ENCODE results near the gene TP53I13. TPM values are rescaled to one million over a fixed set of nuclear protein-coding genes. Genes with fewer than 3 reads are reported as not detected.
A peak's percentile ranks its signal among the peaks of the same experiment; 100 is the strongest.
"Not testable (repeated sequence)": the region's sequence is repeated elsewhere in the genome, so short reads cannot be mapped to it uniquely, and the experiment has no call there.

Gene TP53I13
- total RNA-seq, 1 donor from 2014 or later = 78.8 TPM

GRCh38 chr17:29549177-29549923 lies 19.2 kb upstream of the TP53I13 start:
- no peak for TF ChIP-seq CTCF (conservative IDR thresholded peaks at IDR 0.05; ENCODE audit: low read depth, low read length)
- no peak overlapping the region for H3K4me3 ChIP-seq (ENCODE audit: low read depth, low read length)
- DNase-seq (ENCODE audit: low read depth) = no peak

GRCh38 chr17:29555840-29556239 lies 12.7 kb upstream of the TP53I13 start:
- TF ChIP-seq CTCF (conservative IDR thresholded peaks at IDR 0.05; ENCODE audit: low read depth, low read length) = no peak
- peak; percentile 88 for DNase-seq (ENCODE audit: low read depth)
- H3K4me3 ChIP-seq (ENCODE audit: low read depth, low read length) = no peak overlapping the region

DNA sequence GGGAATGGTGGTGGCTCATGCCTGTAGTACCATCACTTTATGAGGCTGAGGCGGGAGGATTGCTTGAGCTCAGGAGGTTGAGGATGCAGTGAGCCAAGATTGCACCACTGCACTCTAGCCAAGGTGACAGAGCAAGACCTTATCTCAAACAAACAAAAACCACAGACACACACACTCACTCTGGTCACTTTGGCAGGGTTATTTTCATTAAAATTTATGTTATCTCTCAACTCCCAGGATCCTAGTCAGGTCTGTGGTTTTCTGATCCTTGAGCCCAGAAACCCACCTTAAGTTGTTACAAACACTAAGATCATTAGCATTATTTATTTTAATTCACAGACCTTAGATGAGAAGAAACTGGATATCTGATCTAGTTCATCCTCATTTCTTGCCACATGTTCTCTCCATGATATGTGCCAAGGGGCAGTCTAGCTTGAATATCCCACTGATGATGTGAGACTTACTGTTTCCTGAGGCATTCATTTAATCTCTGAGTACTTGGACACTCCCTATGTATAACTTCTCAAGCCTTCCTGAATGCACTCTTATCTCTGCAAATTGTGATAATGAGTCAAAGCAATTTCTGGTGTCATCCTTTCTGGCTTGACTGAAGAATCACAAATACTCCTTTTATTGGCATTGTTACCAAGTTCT lies 11.3 kb upstream of the TP53I13 start:
- TF ChIP-seq CTCF (conservative IDR thresholded peaks at IDR 0.05; ENCODE audit: low read depth, low read length) = no peak
- H3K4me3 ChIP-seq (ENCODE audit: low read depth, low read length) = no peak overlapping the region
- DNase-seq (ENCODE audit: low read depth) = no peak

DNA sequence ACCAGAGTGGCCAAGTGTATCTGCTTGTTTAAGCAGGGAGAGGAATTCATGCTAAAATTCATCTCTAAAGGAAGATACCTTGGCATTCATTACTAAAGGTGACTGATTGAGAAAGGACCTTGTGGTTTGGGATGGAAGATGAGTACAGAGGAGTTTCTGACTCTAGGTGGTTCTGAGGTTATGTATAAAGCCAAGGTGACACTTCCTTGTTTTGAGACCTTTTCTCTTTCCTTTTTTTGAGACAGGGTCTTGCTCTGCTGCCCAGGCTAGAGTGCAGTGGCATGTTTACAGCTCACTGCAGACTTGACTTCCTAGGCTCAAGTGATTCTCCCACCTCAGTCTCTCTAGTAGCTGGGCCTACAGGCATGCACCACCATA lies 10.8 kb upstream of the TP53I13 start:
- H3K4me3 ChIP-seq (ENCODE audit: low read depth, low read length) = no peak overlapping the region
- no peak for DNase-seq (ENCODE audit: low read depth)
- no peak for TF ChIP-seq CTCF (conservative IDR thresholded peaks at IDR 0.05; ENCODE audit: low read depth, low read length)

DNA sequence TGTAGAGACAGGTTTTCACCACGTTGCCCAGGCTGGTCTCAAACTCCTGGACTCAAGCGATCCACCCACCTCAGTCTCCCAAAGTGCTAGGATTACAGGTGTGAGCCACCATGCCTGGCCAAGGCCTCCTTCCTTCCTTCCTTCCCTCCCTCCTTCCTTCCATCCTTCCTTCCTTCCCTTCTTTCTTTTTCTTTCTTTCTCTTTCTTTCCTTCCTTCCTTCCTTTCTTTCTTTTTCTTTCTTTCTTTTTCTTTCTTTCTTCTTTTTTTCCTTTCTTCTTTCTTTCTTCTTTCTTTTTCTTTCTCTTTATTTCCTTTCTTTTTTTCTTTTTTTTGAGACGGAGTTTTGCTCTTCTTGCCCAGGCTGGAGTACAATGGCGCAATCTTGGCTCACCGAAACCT lies 10.4 kb upstream of the TP53I13 start:
- not testable (repeated sequence) for H3K4me3 ChIP-seq (ENCODE audit: low read depth, low read length); DNase-seq (ENCODE audit: low read depth)

DNA sequence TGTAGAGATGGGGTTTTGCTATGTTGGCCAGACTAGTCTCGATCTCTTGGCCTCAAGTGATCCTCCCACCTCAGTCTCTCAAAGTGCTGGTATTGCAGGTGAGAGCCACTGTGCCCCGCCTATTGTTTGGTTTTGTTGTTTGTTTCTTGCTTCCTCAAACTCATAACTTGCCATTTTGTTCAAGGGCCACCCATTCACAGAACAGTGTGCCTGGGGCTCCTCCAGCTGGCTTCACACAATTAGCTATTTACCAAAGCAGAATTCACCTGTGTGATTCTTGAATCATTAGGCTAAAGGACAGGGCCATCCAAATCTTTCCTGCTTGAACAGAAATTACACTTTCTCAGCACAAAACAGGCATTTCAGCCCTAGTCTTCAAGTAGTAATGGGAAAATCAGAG lies 8.9 kb upstream of the TP53I13 start:
- no peak for DNase-seq (ENCODE audit: low read depth)
- no peak overlapping the region for H3K4me3 ChIP-seq (ENCODE audit: low read depth, low read length)
- TF ChIP-seq CTCF (conservative IDR thresholded peaks at IDR 0.05; ENCODE audit: low read depth, low read length) = no peak

DNA sequence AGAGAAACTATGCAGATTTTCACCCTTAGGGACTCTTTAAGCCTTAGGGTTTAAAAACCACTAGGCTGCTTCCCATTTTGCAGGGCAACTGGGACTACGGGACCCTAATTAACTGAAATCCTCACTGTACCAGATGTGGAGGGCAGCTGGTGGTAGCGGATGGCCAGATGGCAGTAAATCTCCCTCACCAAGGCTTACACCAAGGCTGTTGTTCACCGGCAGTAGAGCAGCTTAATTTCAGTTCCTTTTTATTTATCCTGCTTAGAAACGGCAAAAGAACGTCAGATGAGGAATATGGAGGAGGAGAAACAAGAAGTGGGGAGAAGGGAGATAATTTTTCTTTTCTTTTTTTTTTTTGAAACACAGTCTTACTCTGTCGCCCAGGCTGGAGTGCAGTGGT lies 8.2 kb upstream of the TP53I13 start:
- no peak overlapping the region for H3K4me3 ChIP-seq (ENCODE audit: low read depth, low read length)
- TF ChIP-seq CTCF (conservative IDR thresholded peaks at IDR 0.05; ENCODE audit: low read depth, low read length) = no peak
- no peak for DNase-seq (ENCODE audit: low read depth)

Measured in epithelial cell of proximal tubule (primary cell).